Neutrophil (primary cell): Measurements from ENCODE around the gene SH3RF1.
"Not testable (repeated sequence)": the region's sequence is repeated elsewhere in the genome, so short reads cannot be mapped to it uniquely, and the experiment has no call there.

ENCODE experiments used
- H3K27ac ChIP-seq: fragments of 200-600 bp; sonication (generic); 2 replicates; pipeline ENCODE4 v1.5.1; 2016; ENCODE audit warnings: mild to moderate bottlenecking, moderate library complexity
- H3K27me3 ChIP-seq: fragments of 200-600 bp; sonication (generic); 2 replicates; pipeline ENCODE4 v1.6.0; 2016; ENCODE audit warnings: mild to moderate bottlenecking
- H3K36me3 ChIP-seq: fragments of 200-600 bp; sonication (generic); 2 replicates; pipeline ENCODE4 v1.5.1; 2017
- H3K4me1 ChIP-seq, 2 experiments: fragments of 200-600 bp in 1 of 2; sonication (generic) in 1 of 2; 1 replicate in 1 of 2; 2 replicates in 1 of 2; pipeline versions ENCODE4 v1.5.1 to v1.6.1; 2013 to 2016; ENCODE audit warnings: low read depth in 1 of 2, low read length in 1 of 2, mild to moderate bottlenecking in 1 of 2, moderate library complexity in 1 of 2; ENCODE audit not compliant: control insufficient read depth in 1 of 2, insufficient read depth in 1 of 2
- H3K4me3 ChIP-seq, 2 experiments: fragments of 200-600 bp in 1 of 2; sonication (generic) in 1 of 2; 1 replicate in 1 of 2; 2 replicates in 1 of 2; pipeline ENCODE4 v1.5.1; 2013 to 2016; ENCODE audit warnings: low read depth in 1 of 2, low read length in 1 of 2, mild to moderate bottlenecking in 1 of 2, moderate library complexity in 1 of 2
- H3K9me3 ChIP-seq: fragments of 200-600 bp; sonication (generic); 2 replicates; pipeline ENCODE4 v1.5.1; 2016
- TF ChIP-seq, protein P1 (sequence below): fragments of 200-600 bp; sonication (generic); IDR thresholded peaks from 2 replicates; pipeline ENCODE4 v1.5.1; 2016; ENCODE audit warnings: antibody characterized with exemption

Gene SH3RF1

GRCh38 chr4:169183581-169183980, 87.2 kb downstream of the SH3RF1 start:
- TF ChIP-seq, protein P1, sequence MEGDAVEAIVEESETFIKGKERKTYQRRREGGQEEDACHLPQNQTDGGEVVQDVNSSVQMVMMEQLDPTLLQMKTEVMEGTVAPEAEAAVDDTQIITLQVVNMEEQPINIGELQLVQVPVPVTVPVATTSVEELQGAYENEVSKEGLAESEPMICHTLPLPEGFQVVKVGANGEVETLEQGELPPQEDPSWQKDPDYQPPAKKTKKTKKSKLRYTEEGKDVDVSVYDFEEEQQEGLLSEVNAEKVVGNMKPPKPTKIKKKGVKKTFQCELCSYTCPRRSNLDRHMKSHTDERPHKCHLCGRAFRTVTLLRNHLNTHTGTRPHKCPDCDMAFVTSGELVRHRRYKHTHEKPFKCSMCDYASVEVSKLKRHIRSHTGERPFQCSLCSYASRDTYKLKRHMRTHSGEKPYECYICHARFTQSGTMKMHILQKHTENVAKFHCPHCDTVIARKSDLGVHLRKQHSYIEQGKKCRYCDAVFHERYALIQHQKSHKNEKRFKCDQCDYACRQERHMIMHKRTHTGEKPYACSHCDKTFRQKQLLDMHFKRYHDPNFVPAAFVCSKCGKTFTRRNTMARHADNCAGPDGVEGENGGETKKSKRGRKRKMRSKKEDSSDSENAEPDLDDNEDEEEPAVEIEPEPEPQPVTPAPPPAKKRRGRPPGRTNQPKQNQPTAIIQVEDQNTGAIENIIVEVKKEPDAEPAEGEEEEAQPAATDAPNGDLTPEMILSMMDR: no peak
- H3K27ac ChIP-seq: no peak overlapping the region

DNA sequence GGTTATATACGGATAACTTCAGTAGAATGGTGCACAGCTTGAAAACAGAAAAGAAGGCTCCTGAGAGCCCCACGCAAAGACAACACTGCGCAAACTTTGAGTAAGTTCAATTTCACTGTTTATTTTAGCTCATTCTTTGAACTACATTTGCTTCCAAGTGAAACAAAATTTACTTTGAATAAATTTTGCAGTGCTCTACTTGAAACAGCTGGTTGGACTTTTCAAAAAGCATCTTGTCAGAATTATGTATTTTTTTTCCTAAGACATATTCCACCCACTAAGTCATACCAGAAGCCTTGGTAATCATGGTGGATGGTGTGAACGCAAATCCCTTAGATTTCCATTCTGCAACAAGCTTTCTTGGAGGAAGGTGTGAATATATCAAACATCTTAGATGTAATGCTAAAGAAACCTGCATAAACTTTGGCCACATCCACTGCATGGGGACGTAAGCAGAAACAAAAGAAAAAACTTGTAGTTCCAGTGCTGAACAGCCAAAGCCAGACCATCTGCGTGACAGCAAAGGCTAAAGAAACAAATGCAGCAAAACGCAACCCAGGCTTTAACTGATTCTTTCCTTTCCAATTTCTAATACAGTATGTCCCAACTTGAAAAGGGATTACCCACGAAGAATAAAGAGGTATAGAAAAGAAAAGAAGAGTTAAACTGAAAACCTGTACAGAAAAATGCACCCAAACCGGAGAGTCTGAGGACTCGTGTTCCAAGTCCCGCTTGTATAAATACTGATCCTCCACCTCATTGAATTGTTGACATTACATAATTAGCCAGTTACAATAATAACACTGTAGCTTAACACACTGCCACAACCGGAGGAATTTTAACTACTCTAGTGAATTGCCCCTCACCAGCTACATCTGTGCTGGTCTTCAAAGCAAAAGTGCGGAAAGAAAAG, 90.9 kb downstream of the SH3RF1 start:
- no peaks in the 10 kb centered on the region for H3K36me3 ChIP-seq
- no peaks in the 10 kb centered on the region for H3K27me3 ChIP-seq
- no peaks in the 10 kb centered on the region for H3K9me3 ChIP-seq
- H3K4me3 ChIP-seq: no peak overlapping the region
- no peak overlapping the region for H3K27ac ChIP-seq
- TF ChIP-seq, protein P1: no peak
- H3K4me1 ChIP-seq: no peaks in the 10 kb centered on the region

More at GRCh38 chr4:169183581-169183980, 87.2 kb downstream of the SH3RF1 start:
- Histone ChIP-seq H3K4me3 (no peak overlapping the region), H3K9me3 (no peaks in the 10 kb centered on the region), H3K4me1 (no peaks in the 10 kb centered on the region), H3K27me3 (no peaks in the 10 kb centered on the region), H3K36me3 (no peaks in the 10 kb centered on the region)

- not testable (repeated sequence) for H3K4me3 ChIP-seq, H3K27me3 ChIP-seq, H3K36me3 ChIP-seq, H3K27ac ChIP-seq, H3K4me1 ChIP-seq, H3K9me3 ChIP-seq
Observed at GRCh38 chr4:169178092-169178491, 92.7 kb downstream of the SH3RF1 start.

GRCh38 chr4:169175476-169175875, 95.3 kb downstream of the SH3RF1 start:
- Histone ChIP-seq H3K27ac (no peak overlapping the region), H3K4me1 (no peaks in the 10 kb centered on the region), H3K4me3 (no peak overlapping the region), H3K27me3 (no peaks in the 10 kb centered on the region), H3K36me3 (no peaks in the 10 kb centered on the region), H3K9me3 (no peaks in the 10 kb centered on the region)
- TF ChIP-seq, protein P1: no peak

DNA sequence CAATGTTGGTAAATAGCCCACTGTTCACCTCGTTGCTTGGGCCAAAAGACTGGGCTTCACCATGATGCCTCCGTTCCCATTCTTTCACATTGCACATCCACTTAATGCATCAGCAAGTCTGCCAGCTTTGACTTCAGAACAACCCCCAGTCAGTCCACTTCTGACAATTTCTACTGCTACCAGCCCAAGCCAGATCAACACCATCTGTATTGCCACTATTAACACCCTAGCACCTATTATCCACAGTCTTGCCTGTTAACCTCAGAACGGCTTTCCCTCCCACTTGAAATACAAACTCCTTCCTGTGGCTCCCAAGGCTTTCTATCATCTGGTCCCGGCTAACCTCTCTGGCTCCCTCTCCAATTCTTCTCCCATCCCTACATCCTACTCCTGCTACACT, 95.7 kb downstream of the SH3RF1 start:
- H3K9me3 ChIP-seq: no peaks in the 10 kb centered on the region
- no peaks in the 10 kb centered on the region for H3K36me3 ChIP-seq
- H3K27ac ChIP-seq: no peak overlapping the region
- no peaks in the 10 kb centered on the region for H3K4me1 ChIP-seq
- no peaks in the 10 kb centered on the region for H3K27me3 ChIP-seq
- H3K4me3 ChIP-seq: no peak overlapping the region
- TF ChIP-seq, protein P1: no peak

DNA sequence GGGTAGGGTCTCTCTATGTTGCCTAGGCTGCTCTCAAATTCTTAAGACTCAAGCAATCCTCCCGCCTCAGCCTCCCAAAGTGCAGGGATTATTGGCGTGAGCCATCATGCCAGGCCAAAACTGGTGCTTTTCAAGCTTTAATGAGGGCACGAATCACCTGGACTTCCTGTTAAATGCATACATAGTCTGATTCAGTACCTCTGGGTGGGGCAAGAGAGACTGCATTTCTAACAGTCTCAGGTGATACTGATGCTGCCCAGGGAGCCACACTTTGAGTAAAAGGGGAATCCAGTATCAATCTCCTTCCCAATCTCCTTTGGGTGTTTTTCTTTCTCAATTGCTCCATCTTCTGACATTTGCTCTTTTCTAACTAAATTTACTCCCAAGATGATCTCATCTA, 96.5 kb downstream of the SH3RF1 start:
- H3K36me3 ChIP-seq: no peaks in the 10 kb centered on the region
- H3K9me3 ChIP-seq: no peaks in the 10 kb centered on the region
- no peaks in the 10 kb centered on the region for H3K4me1 ChIP-seq
- TF ChIP-seq, protein P1: no peak
- no peak overlapping the region for H3K4me3 ChIP-seq
- no peak overlapping the region for H3K27ac ChIP-seq
- H3K27me3 ChIP-seq: no peaks in the 10 kb centered on the region
